ENCODE results near the gene CD79A. TPM values are rescaled to one million over a fixed set of nuclear protein-coding genes. Genes with fewer than 3 reads are reported as not detected.

CD79A gene
- total RNA-seq, 4 donors from 2014 or later: 1.7 to 3.1 TPM; not detected in 2

GRCh38 chr19:41882568-41883462 is 5.7 kb downstream of the CD79A start, which contains the start of gene ARHGEF1:
ARHGEF1 (plus strand) TSS chr19:41883184; CDS start chr19:41888083, 4,899 bp downstream.
- peak within 1 kb of the TSS; percentile 83 to 95 (median 91) for H3K27ac ChIP-seq
- intact Hi-C loops (cut with DNase I): no loop called here
- H3K4me3 ChIP-seq: peak within 1 kb of the TSS; percentile 59 to 98 (median 91)
- H3K4me1 ChIP-seq: peaks cover 18 to 56% (median 25%) of the 10 kb centered on the region in 3 donors
- no peak for TF ChIP-seq CTCF (IDR thresholded peaks at IDR 0.05)
- TF ChIP-seq POLR2A (IDR thresholded peaks at IDR 0.05): peak in 2 of 4 donors; percentile 48 to 72
- no peaks in the 10 kb centered on the region for H3K9me3 ChIP-seq
- DNase-seq: no peak
- WGBS, 2 donors: 2 to 4% methylated on average over 16 to 20 of the region's 80 CpGs
- peaks cover 0 to 5% (median 0%) of the 10 kb centered on the region in 3 donors for H3K36me3 ChIP-seq
- H3K27me3 ChIP-seq: no peaks in the 10 kb centered on the region

GRCh38 chr19:41883463-41883820 is 6.4 kb downstream of the CD79A start:
- Histone ChIP-seq H3K4me1 (peaks cover 18 to 56% (median 25%) of the 10 kb centered on the region in 3 donors), H3K27me3 (no peaks in the 10 kb centered on the region), H3K4me3 (peak overlapping the region; percentile 59 to 98 (median 91)), H3K9me3 (no peaks in the 10 kb centered on the region), H3K36me3 (peaks cover 0 to 11% (median 4%) of the 10 kb centered on the region in 3 donors), H3K27ac (peak overlapping the region; percentile 83 to 95 (median 91))
- WGBS, 2 donors: 1% methylated on average over 15 to 23 of the region's 23 CpGs
- intact Hi-C loops (cut with DNase I): no loop called here
- TF ChIP-seq POLR2A (IDR thresholded peaks at IDR 0.05): no peak
- TF ChIP-seq CTCF (IDR thresholded peaks at IDR 0.05): no peak
- no peak for DNase-seq

GRCh38 chr19:41883821-41884733 is 7.0 kb downstream of the CD79A start:
- H3K4me1 ChIP-seq: peaks cover 18 to 56% (median 25%) of the 10 kb centered on the region in 3 donors
- intact Hi-C loops (cut with DNase I): no loop called here
- WGBS, 2 donors: 0 to 1% methylated on average over 11 to 31 of the region's 66 CpGs

More at GRCh38 chr19:41883821-41884733, 7.0 kb downstream of the CD79A start:
- Histone ChIP-seq H3K27ac (peak overlapping the region; percentile 83 to 95 (median 91)), H3K27me3 (no peaks in the 10 kb centered on the region), H3K9me3 (no peaks in the 10 kb centered on the region), H3K4me3 (peak overlapping the region; percentile 59 to 98 (median 91)), H3K36me3 (peaks cover 5 to 18% (median 8%) of the 10 kb centered on the region in 3 donors)
- TF ChIP-seq POLR2A (IDR thresholded peaks at IDR 0.05) (peak in 2 of 4 donors; percentile 67 to 82), CTCF (IDR thresholded peaks at IDR 0.05) (peak in 2 of 6 experiments; percentile 14 to 34)
- DNase-seq: peak; percentile 75

Data from esophagus squamous epithelium (tissue), 5 donors.